GM12878 (cell line): Measurements from ENCODE around the gene CCDC117. TPM values are rescaled to one million over a fixed set of nuclear protein-coding genes. Genes with fewer than 3 reads are reported as not detected.

ENCODE experiments used
- ATAC-seq: fragments of 200-7000 bp; cut with Tn5 transposase; 3 replicates; pipeline ENCODE4 v1.9.1; 2020; ENCODE audit warnings: mild to moderate bottlenecking, moderate library complexity
- BruUV-seq: library from RNA; stranded (reverse); fragments of 400-500 nt; replicated peaks from 2 replicates; lab custom pipeline; 2021; lab: Mats Ljungman, UMichigan
- CTCF ChIA-PET: fragments of 300-600 bp; sonication (Branson Sonifier 250); formaldehyde crosslinking; extraction: SDS; loops from one replicate; lab custom pipeline; 2021; ENCODE audit warnings: inconsistent platforms; lab: Yijun Ruan, JAX
- POLR2A ChIA-PET: fragments of 350-600 bp; formaldehyde crosslinking; extraction: SDS; loops from one replicate; lab custom pipeline; 2021; ENCODE audit warnings: inconsistent platforms; lab: Charles Lee
- RAD21 ChIA-PET: fragments of 300-600 bp; sonication (Branson Sonifier 250); formaldehyde crosslinking; loops from one replicate; lab custom pipeline; 2023; ENCODE audit warnings: antibody characterized with exemption; ENCODE audit not compliant: unreplicated experiment; lab: Charles Lee
- SMC1A ChIA-PET: fragments of 300-600 bp; sonication (Branson Sonifier 250); formaldehyde crosslinking; loops from one replicate; lab custom pipeline; 2023; ENCODE audit not compliant: unreplicated experiment, uncharacterized antibody; lab: Charles Lee
- DNase-seq: peaks from one replicate; pipeline ENCODE4 v3.0.0-alpha.2; 2011; ENCODE audit warnings: low read depth, low spot score
- FAIRE-seq: peaks from 3 replicates; lab custom pipeline; 2011; peaks lifted over from hg19 to GRCh38; lab: Jason Lieb, UNC
- H2AFZ ChIP-seq: 2 replicates; pipeline ENCODE4 v1.6.0; 2011; ENCODE audit warnings: low read depth, low read length, control low read depth; ENCODE audit not compliant: control insufficient read depth
- H3K27ac ChIP-seq: 2 replicates; pipeline ENCODE4 v1.5.1; 2011; ENCODE audit warnings: control low read depth; ENCODE audit not compliant: control insufficient read depth, insufficient read depth
- H3K27me3 ChIP-seq, 2 experiments: replicated peaks in 1 of 2; 2 replicates each; pipeline versions ENCODE4 v1.6.0 to v1.6.1; 2011; ENCODE audit warnings: low read length in 1 of 2; ENCODE audit not compliant: control insufficient read depth in 2 of 2, insufficient read depth in 2 of 2
- H3K36me3 ChIP-seq, 2 experiments: 2 replicates each; pipeline ENCODE4 v1.5.1; 2011; ENCODE audit warnings: low read length in 1 of 2; ENCODE audit not compliant: control insufficient read depth in 2 of 2, insufficient read depth in 2 of 2
- H3K4me1 ChIP-seq: 2 replicates; pipeline ENCODE4 v1.6.1; 2011; ENCODE audit warnings: mild to moderate bottlenecking, low read length, moderate library complexity, mixed read lengths; ENCODE audit not compliant: control insufficient read depth, insufficient read depth
- H3K4me2 ChIP-seq: 2 replicates; pipeline ENCODE4 v1.6.0; 2011; ENCODE audit warnings: control low read depth; ENCODE audit not compliant: control insufficient read depth, insufficient read depth
- H3K4me3 ChIP-seq: fragments of 200-600 bp; sonication (generic); 2 replicates; pipeline ENCODE4 v1.5.1; 2016
- H3K79me2 ChIP-seq: 2 replicates; pipeline ENCODE4 v1.6.0; 2011; ENCODE audit warnings: low read length; ENCODE audit not compliant: control insufficient read depth, insufficient read depth
- H3K9ac ChIP-seq: 2 replicates; pipeline ENCODE4 v1.8.0; 2011; ENCODE audit warnings: low read length, control low read depth, mixed read lengths; ENCODE audit not compliant: control insufficient read depth, insufficient read depth
- H3K9me3 ChIP-seq: replicated peaks from 3 replicates; pipeline ENCODE4 v1.5.1; 2011; ENCODE audit warnings: mild to moderate bottlenecking, low read length; ENCODE audit not compliant: control insufficient read depth, insufficient read depth
- H4K20me1 ChIP-seq: 2 replicates; pipeline ENCODE4 v1.6.0; 2011; ENCODE audit not compliant: control insufficient read depth, insufficient read depth
- BCLAF1 ChIP-seq: fragments of 450-650 bp; IDR thresholded peaks from 2 replicates; pipeline ENCODE4 v1.6.1; 2017; ENCODE audit warnings: antibody characterized with exemption, mild to moderate bottlenecking, moderate library complexity
- HDAC2 ChIP-seq: fragments of 200-600 bp; sonication (generic); IDR thresholded peaks from 2 replicates; pipeline ENCODE4 v1.6.1; 2017
- NR2C2 ChIP-seq: IDR thresholded peaks from 2 replicates; pipeline ENCODE4 v1.6.1; 2011; ENCODE audit warnings: borderline replicate concordance, low read depth; ENCODE audit not compliant: control insufficient read depth, insufficient read length
- NRF1 ChIP-seq: conservative IDR thresholded peaks from 2 replicates; pipeline ENCODE4 v1.6.1; 2011; ENCODE audit warnings: mild to moderate bottlenecking, low read depth, low read length, improper control_type of control experiment
- POLR2AphosphoS5 ChIP-seq: IDR thresholded peaks from 2 replicates; pipeline ENCODE4 v1.6.1; 2011; ENCODE audit warnings: mild to moderate bottlenecking, low read length, inconsistent platforms
- PRDM15 ChIP-seq: fragments of 450-650 bp; formaldehyde crosslinking; IDR thresholded peaks from 2 replicates; pipeline ENCODE4 v1.4.0; 2020; ENCODE audit warnings: mild to moderate bottlenecking, moderate library complexity
- SMAD1 ChIP-seq: fragments of 450-650 bp; IDR thresholded peaks from 2 replicates; pipeline ENCODE4 v1.6.1; 2018; ENCODE audit warnings: mild to moderate bottlenecking, low read depth; ENCODE audit not compliant: partially characterized antibody
- ZBTB33 ChIP-seq: fragments of 450-650 bp; IDR thresholded peaks from 2 replicates; pipeline ENCODE4 v1.6.1; 2017; ENCODE audit warnings: mild to moderate bottlenecking
- ZNF217 ChIP-seq: fragments of 450-650 bp; IDR thresholded peaks from 2 replicates; pipeline ENCODE4 v1.6.1; 2017; ENCODE audit warnings: antibody characterized with exemption, mild to moderate bottlenecking
- ZNF274 ChIP-seq: IDR thresholded peaks from one replicate; pipeline ENCODE4 v1.8.0; 2011; ENCODE audit not compliant: insufficient read length, insufficient read depth
- ZNF384 ChIP-seq: IDR thresholded peaks from 2 replicates; pipeline ENCODE4 v1.6.1; 2012; ENCODE audit warnings: low read depth, mild to moderate bottlenecking, low read length, improper control_type of control experiment, borderline replicate concordance
- WGBS: methylation state at CpG from one replicate; pipeline ENCODE4 v1.1.6; 2016; ENCODE audit warnings: low lambda C conversion rate; ENCODE audit not compliant: insufficient replicate concordance, insufficient coverage; ENCODE audit errors: missing lambda C conversion rate; 5-methylcytosine and 5-hydroxymethylcytosine counted together
- in situ Hi-C: fragments of 300-500 bp; cut with MboI; formaldehyde crosslinking; loops from 9 replicates; pipeline ENCODE4 v1.14.3; 2018; ENCODE audit warnings: mixed read lengths
- intact Hi-C: fragments of 100-400 bp; cut with micrococcal nuclease; formaldehyde crosslinking; loops from one replicate; pipeline ENCODE4 v1.14.2; 2022; ENCODE audit not compliant: unreplicated experiment
- polyA plus RNA-seq, 11 experiments: library from polyadenylated mRNA; depleted of rRNA in 4 of 11; unstranded in 6 of 11; stranded (reverse) in 5 of 11; fragments of >200 nt; fragmentation: Nextera tagmentation in 4 of 11; fragmentation: Illumina TruSeq in 1 of 11; extraction: Ambion mirVana in 4 of 11; extraction: Trizol in 1 of 11; gene quantifications; 1 replicate in 1 of 11; 2 replicates in 10 of 11; pipeline versions ENCODE4 v1.2.1 to v1.2.3, GENCODE V29; 2011 to 2016; ENCODE audit warnings: inconsistent platforms in 2 of 11, missing spikeins in 2 of 11, low read depth in 1 of 11
- total RNA-seq, 4 experiments: library from RNA; depleted of rRNA in 3 of 4; stranded (reverse); fragments of >200 nt in 3 of 4; fragmentation: Illumina TruSeq in 1 of 4; extraction: Trizol in 1 of 4; gene quantifications; 2 replicates each; pipeline versions ENCODE4 v1.2.1 to v1.2.3, GENCODE V29; 2013 to 2021

The CCDC117 gene
- total and polyA plus RNA-seq, 10 of the 15 experiments (the other 5 are each of a cell fraction or from before 2014, with no cell fraction given), result 6.3 to 32.2 (median 20.6) TPM

GRCh38 chr22:28817064-28817463 lies 44.6 kb downstream of the CCDC117 start:
- Histone ChIP-seq H3K4me2 (no peak overlapping the region), H3K4me1 (peaks cover 38% of the 10 kb centered on the region), H3K9ac (no peak overlapping the region), H3K4me3 (no peak overlapping the region), H3K9me3 (no peaks in the 10 kb centered on the region), H2AFZ (no peak overlapping the region), H3K79me2 (peaks cover 1% of the 10 kb centered on the region; the same call in 1 of the 2 replicates), H3K27me3 (no peaks in the 10 kb centered on the region), H4K20me1 (no peaks in the 10 kb centered on the region), H3K27ac (no peak overlapping the region), H3K36me3 (no peaks in the 10 kb centered on the region)
- intact Hi-C loops, result no loop called here
- RAD21 ChIA-PET, result interaction anchor here (0.7 to 4.4 kb wide), 3 partner anchors 16 to 175 kb away, joined by 3 to 58 read pairs (median 3); partner anchors contain the start of gene XBP1
- no peak for DNase-seq
- CTCF ChIA-PET, result interaction anchor here (1.2 to 4.3 kb wide), 3 partner anchors 12 to 223 kb away, joined by 7 to 30 read pairs (median 13); no protein-coding TSS in a partner anchor
- WGBS, result 100% methylated on average over 1 of the region's 2 CpGs
- no peak for ATAC-seq
- FAIRE-seq, result no peak
- in situ Hi-C loops, result no loop called here
- SMC1A ChIA-PET, result interaction anchor here (3.2 to 6.8 kb wide), 3 partner anchors 9 to 28 kb away, joined by 16 to 130 read pairs (median 52); partner anchors contain the start of gene XBP1
- POLR2A ChIA-PET, result interaction anchor here (0.6 to 4.2 kb wide), 5 partner anchors 16 to 353 kb away, joined by 3 to 64 read pairs (median 5); partner anchors contain the start of gene XBP1
- no TSS peak for BruUV-seq
- TF ChIP-seq BCLAF1, result no peak
- no peak for TF ChIP-seq HDAC2
- TF ChIP-seq ZBTB33, result no peak
- TF ChIP-seq POLR2AphosphoS5, result no peak
- TF ChIP-seq SMAD1, result no peak
- no peak for TF ChIP-seq ZNF384
- no peak for TF ChIP-seq PRDM15 (CRISPR knock-in tag)
- TF ChIP-seq NR2C2, result no peak
- TF ChIP-seq ZNF274, result no peak
- TF ChIP-seq ZNF217, result no peak
- no peak for TF ChIP-seq NRF1
